ENCODE data around the gene ANGEL1. TPM values are rescaled to one million over a fixed set of nuclear protein-coding genes. Genes with fewer than 3 reads are reported as not detected.

The ANGEL1 gene
- polyA plus RNA-seq, 4 donors, result 1.6 to 25.7 (median 5.7) TPM

DNA sequence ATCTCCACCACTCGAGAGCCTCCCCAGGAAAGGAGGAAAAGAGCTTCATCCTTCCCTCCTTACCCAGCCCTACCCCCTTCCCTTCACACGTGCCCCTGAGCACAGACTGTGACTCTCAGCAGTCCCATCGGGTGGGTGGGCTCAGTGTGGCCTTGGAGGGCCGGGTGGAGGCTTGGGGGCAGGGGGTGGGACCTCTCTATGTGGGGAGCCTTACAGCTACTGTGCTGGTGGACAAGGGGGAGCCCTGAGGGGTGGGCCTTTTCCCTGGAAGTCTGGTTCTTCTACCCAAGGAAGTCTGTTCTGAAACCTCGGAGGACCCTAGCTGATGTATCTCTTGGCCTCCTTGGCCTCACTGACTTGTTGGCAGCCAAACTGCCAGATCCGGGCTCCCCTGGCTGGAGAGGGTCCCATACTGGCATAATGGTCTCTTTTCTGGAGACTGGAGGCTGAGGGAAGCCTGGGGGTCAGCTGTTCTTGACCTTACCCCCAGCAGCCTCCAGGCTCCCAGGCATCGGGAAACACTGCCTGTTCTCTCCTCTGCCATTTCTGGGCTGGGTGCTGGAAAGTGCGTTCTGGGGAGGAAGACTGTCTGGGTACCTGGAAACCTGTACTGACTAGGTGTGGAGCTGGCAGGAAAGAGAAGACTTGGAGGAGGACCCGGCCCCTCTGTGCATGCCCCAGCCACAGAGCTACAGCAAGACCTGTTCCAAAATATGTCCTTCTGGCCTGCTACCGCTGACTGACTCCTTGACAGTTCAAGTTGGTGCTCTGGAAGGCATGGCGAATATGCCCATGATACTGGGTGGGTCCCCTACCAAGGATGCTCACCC lies 43.8 kb downstream of the ANGEL1 start:
- Histone ChIP-seq H3K4me3 (ENCODE audit: low read depth in 1 of 3, low read length in 3 of 3) (no peak overlapping the region), H3K27ac (ENCODE audit: low read depth in 1 of 3, low read length in 2 of 3) (peak overlapping the region in 2 of 3 donors; percentile 33 to 67), H3K36me3 (ENCODE audit: control insufficient read depth in 3 of 3, insufficient read depth in 2 of 3, low read depth in 1 of 3, low read length in 3 of 3) (peaks cover 0 to 22% (median 0%) of the 10 kb centered on the region in 3 donors), H3K9me3 (ENCODE audit: control insufficient read depth in 2 of 2, insufficient read depth in 1 of 2, low read depth in 1 of 2, low read length in 1 of 2) (no peaks in the 10 kb centered on the region), H3K27me3 (ENCODE audit: control insufficient read depth in 3 of 3, insufficient read depth in 3 of 3, low read length in 3 of 3) (peaks cover 0 to 6% (median 0%) of the 10 kb centered on the region in 3 donors), H3K4me1 (ENCODE audit: control insufficient read depth in 3 of 3, insufficient read depth in 2 of 3, low read depth in 1 of 3, low read length in 2 of 3) (peaks cover 0 to 16% (median 0%) of the 10 kb centered on the region in 3 donors)
- WGBS, 3 donors, result 64 to 71% (median 70%) methylated on average over 10 to 11 of the region's 11 CpGs
- FAIRE-seq (no peak), DNase-seq (no peak)

DNA sequence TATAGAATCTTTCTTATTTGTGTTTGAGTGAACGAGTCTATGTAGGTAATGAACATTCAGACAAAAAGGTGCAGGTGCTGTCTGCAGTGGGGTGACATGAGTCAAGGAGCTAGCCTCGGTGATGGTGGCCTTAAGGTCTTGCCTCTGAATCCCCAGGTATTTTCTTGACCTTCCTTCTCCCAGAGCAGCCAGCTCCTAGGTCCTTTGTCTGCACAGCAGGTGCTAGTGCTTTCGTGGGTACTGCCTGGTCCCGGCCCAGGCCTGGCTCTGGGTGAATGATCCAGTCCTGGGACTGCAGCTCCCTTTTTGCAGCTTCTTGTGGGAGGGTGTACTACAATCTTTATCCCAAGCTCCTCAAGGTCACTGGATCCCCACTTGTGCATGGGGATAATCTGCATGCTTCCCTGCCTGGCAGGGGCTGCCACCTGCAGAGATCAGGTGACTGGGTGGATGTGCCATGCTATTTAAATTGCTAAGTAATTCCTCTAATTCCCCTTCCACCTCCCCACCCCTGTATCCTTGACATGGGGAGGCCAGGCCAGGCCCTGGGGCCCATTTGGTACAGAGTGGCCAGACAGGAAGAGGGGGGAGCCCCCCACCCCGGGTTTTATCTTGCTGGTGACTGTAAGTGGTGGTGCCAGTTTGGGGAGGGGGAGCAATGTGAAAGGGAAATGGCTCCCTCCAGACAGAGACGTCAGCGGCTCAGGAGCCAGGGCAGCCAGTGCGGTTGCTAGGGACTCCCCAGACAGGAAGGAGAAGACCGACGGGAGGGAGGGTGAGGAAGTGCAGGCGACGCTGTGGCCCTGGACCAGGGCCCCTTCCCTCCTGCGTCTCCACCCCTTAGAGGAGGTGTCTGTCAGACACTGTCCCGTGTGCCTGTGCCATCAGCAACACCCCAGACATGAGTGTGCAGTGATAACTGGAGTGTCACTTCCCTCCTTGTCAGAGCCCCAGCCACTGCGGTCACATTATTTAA lies 44.7 kb downstream of the ANGEL1 start:
- H3K9me3 ChIP-seq (ENCODE audit: control insufficient read depth in 2 of 2, insufficient read depth in 1 of 2, low read depth in 1 of 2, low read length in 1 of 2), result no peaks in the 10 kb centered on the region
- peak; percentile 22 to 39 for DNase-seq
- WGBS, 3 donors, result 37 to 59% (median 56%) methylated on average over 15 of the region's 15 CpGs
- peaks cover 0 to 10% (median 0%) of the 10 kb centered on the region in 3 donors for H3K27me3 ChIP-seq (ENCODE audit: control insufficient read depth in 3 of 3, insufficient read depth in 3 of 3, low read length in 3 of 3)
- H3K36me3 ChIP-seq (ENCODE audit: control insufficient read depth in 3 of 3, insufficient read depth in 2 of 3, low read depth in 1 of 3, low read length in 3 of 3), result peaks cover 0 to 21% (median 0%) of the 10 kb centered on the region in 3 donors
- peaks cover 0 to 8% (median 0%) of the 10 kb centered on the region in 3 donors for H3K4me1 ChIP-seq (ENCODE audit: control insufficient read depth in 3 of 3, insufficient read depth in 2 of 3, low read depth in 1 of 3, low read length in 2 of 3)
- no peak for FAIRE-seq
- H3K4me3 ChIP-seq (ENCODE audit: low read depth in 1 of 3, low read length in 3 of 3), result no peak overlapping the region
- H3K27ac ChIP-seq (ENCODE audit: low read depth in 1 of 3, low read length in 2 of 3), result peak overlapping the region in 2 of 3 donors; percentile 33 to 67

DNA sequence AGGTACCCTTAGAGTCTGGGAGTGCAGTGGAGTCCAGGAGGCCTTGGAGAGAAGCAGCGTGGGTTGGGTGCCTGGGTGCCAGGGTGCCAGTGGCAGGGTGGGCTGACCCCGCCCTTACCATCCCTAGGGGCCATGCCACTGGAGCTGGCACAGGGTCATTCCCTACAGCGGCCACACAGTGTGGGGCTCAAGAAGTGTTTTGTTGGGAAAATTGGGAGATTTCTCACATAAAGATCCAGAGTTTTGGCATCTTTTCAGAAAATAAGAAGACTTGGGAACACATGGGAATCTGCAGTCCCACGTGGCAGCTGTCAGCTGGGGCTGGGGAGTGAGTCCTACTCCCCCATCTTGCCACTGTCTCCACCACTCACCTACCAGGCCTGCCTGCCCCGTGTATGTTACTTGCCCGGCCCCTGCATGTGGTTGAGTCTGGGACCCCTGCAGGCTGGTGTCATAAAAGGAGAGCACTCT lies 47.2 kb downstream of the ANGEL1 start:
- no peak for DNase-seq
- FAIRE-seq, result no peak
- Histone ChIP-seq H3K27me3 (ENCODE audit: control insufficient read depth in 3 of 3, insufficient read depth in 3 of 3, low read length in 3 of 3) (peaks cover 0 to 26% (median 0%) of the 10 kb centered on the region in 3 donors), H3K36me3 (ENCODE audit: control insufficient read depth in 3 of 3, insufficient read depth in 2 of 3, low read depth in 1 of 3, low read length in 3 of 3) (peaks cover 0 to 18% (median 0%) of the 10 kb centered on the region in 3 donors), H3K9me3 (ENCODE audit: control insufficient read depth in 2 of 2, insufficient read depth in 1 of 2, low read depth in 1 of 2, low read length in 1 of 2) (no peaks in the 10 kb centered on the region), H3K4me1 (ENCODE audit: control insufficient read depth in 3 of 3, insufficient read depth in 2 of 3, low read depth in 1 of 3, low read length in 2 of 3) (peaks cover 0 to 6% (median 0%) of the 10 kb centered on the region in 3 donors), H3K4me3 (ENCODE audit: low read depth in 1 of 3, low read length in 3 of 3) (no peak overlapping the region), H3K27ac (ENCODE audit: low read depth in 1 of 3, low read length in 2 of 3) (no peak overlapping the region)
- WGBS, 3 donors, result 68 to 84% (median 83%) methylated on average over 6 of the region's 6 CpGs

DNA sequence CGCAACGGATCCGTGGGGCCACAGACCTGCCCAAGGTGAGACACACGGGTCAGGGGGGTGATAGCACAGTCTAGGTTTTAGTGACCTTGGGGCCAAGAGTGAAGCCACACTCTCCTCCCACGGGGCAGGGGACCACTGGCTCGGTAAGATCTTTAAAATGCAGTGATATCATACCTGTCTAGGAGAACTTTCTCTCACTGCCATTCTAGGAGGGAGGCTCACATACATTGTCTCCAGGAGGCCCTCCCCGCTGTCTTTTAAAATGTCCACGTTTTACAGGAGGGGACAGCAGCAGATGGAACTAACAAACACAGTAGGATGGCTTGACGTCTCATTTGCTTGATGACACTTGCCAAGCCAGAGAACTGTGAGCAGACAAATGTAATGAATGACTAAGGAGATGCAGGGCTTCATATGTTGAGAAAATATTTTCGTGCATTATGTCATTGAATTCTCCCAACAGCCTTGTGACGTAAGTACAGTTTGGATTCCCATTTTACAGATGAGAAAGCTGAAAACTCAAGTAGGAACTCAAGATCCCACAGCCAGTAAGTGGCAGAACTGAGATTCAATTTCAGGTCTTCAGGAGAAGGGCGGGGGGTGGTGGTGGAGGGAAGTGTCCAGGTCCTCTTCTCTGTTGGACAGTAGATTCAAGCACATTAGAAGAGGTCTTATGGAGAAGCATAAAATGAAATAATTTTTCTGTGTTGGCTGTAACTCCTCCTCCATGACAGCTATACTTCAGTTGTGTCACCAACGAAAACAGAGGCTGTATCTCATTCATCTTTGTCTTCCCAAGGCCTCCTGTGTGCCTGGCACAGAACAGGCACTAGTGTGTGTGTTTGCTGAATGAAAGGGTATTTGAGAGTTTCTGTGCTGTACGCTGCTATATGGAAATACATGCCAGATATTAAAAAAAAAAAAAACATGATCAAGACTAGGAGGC lies 49.3 kb downstream of the ANGEL1 start:
- Histone ChIP-seq H3K4me1 (ENCODE audit: control insufficient read depth in 3 of 3, insufficient read depth in 2 of 3, low read depth in 1 of 3, low read length in 2 of 3) (peaks cover 0 to 6% (median 0%) of the 10 kb centered on the region in 3 donors), H3K9me3 (ENCODE audit: control insufficient read depth in 2 of 2, insufficient read depth in 1 of 2, low read depth in 1 of 2, low read length in 1 of 2) (no peaks in the 10 kb centered on the region), H3K36me3 (ENCODE audit: control insufficient read depth in 3 of 3, insufficient read depth in 2 of 3, low read depth in 1 of 3, low read length in 3 of 3) (peaks cover 0 to 10% (median 0%) of the 10 kb centered on the region in 3 donors), H3K4me3 (ENCODE audit: low read depth in 1 of 3, low read length in 3 of 3) (peak overlapping the region in 1 of 3 donors; percentile 56), H3K27ac (ENCODE audit: low read depth in 1 of 3, low read length in 2 of 3) (no peak overlapping the region), H3K27me3 (ENCODE audit: control insufficient read depth in 3 of 3, insufficient read depth in 3 of 3, low read length in 3 of 3) (peaks cover 0 to 31% (median 0%) of the 10 kb centered on the region in 3 donors)
- no peak for DNase-seq
- no peak for FAIRE-seq
- 62 to 65% (median 62%) methylated on average over 14 of the region's 14 CpGs for WGBS, 3 donors

DNA sequence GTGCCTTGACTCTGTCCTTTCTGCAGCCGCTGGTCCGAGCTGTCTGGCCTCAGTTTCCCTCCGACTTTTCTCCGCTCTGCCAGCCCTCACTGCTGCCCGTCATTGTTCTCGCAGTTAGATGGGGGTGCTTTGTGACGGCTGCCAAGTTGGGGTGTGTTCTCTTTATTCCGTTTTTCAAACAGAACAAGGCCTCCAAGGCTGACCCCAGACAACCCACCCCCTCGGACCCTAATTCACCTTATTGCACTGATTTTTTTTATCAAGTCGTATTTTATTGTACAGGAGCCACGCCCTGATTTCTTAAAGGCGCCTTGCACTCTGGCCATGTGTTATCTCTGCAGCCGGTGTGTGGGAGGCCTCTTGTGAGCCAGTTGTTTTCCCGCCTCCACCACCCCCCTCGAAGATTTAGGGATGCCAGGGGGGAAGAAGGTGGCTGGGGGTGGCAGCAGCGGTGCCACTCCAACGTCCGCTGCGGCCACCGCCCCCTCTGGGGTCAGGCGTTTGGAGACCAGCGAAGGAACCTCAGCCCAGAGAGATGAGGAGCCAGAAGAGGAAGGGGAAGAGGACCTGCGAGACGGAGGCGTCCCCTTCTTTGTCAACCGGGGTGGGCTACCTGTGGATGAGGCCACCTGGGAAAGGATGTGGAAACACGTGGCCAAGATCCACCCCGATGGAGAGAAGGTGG lies 50.1 kb downstream of the ANGEL1 start:
- Histone ChIP-seq H3K9me3 (ENCODE audit: control insufficient read depth in 2 of 2, insufficient read depth in 1 of 2, low read depth in 1 of 2, low read length in 1 of 2) (no peaks in the 10 kb centered on the region), H3K36me3 (ENCODE audit: control insufficient read depth in 3 of 3, insufficient read depth in 2 of 3, low read depth in 1 of 3, low read length in 3 of 3) (peaks cover 0 to 6% (median 0%) of the 10 kb centered on the region in 3 donors), H3K4me3 (ENCODE audit: low read depth in 1 of 3, low read length in 3 of 3) (peak overlapping the region; percentile 41 to 56 (median 50)), H3K27me3 (ENCODE audit: control insufficient read depth in 3 of 3, insufficient read depth in 3 of 3, low read length in 3 of 3) (peaks cover 0 to 33% (median 0%) of the 10 kb centered on the region in 3 donors), H3K27ac (ENCODE audit: low read depth in 1 of 3, low read length in 2 of 3) (peak overlapping the region in 1 of 3 donors; percentile 22), H3K4me1 (ENCODE audit: control insufficient read depth in 3 of 3, insufficient read depth in 2 of 3, low read depth in 1 of 3, low read length in 2 of 3) (peaks cover 0 to 6% (median 0%) of the 10 kb centered on the region in 3 donors)
- FAIRE-seq, result no peak
- WGBS, 3 donors, result 28 to 36% (median 29%) methylated on average over 28 of the region's 28 CpGs
- peak in 1 of 2 donors; percentile 24 for DNase-seq

DNA sequence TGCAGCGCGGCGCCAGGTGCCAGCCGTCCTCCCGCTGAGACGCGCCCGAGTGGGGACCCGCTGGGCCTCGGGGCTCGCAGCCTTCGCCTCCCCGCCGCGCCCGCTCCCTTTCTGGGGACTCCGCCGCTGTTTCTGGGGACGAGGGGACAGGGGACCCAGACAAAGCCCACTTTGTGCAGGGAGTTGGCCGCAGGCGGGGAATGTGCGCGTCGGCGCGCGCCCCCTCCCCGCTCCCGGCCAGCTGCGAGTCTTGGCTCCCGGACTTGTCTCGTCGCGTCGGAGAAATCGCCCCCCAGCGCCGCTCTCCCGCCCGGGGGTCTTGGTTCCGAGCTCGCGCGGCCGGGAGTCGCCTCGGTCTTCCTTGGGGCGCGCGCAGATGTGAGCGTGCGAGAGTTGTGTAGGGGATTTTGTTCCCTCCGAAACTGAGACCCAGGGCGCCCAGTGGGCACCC lies 50.7 kb downstream of the ANGEL1 start:
- H3K9me3 ChIP-seq (ENCODE audit: control insufficient read depth in 2 of 2, insufficient read depth in 1 of 2, low read depth in 1 of 2, low read length in 1 of 2), result no peaks in the 10 kb centered on the region
- peaks cover 0 to 6% (median 0%) of the 10 kb centered on the region in 3 donors for H3K4me1 ChIP-seq (ENCODE audit: control insufficient read depth in 3 of 3, insufficient read depth in 2 of 3, low read depth in 1 of 3, low read length in 2 of 3)
- DNase-seq, result peak in 1 of 2 donors; percentile 31
- FAIRE-seq, result no peak
- WGBS, 3 donors, result 0 to 2% (median 1%) methylated on average over 47 to 54 of the region's 54 CpGs
- H3K4me3 ChIP-seq (ENCODE audit: low read depth in 1 of 3, low read length in 3 of 3), result peak overlapping the region; percentile 41 to 56 (median 50)
- peak overlapping the region in 2 of 3 donors; percentile 22 to 45 for H3K27ac ChIP-seq (ENCODE audit: low read depth in 1 of 3, low read length in 2 of 3)
- H3K27me3 ChIP-seq (ENCODE audit: control insufficient read depth in 3 of 3, insufficient read depth in 3 of 3, low read length in 3 of 3), result peaks cover 0 to 33% (median 0%) of the 10 kb centered on the region in 3 donors
- H3K36me3 ChIP-seq (ENCODE audit: control insufficient read depth in 3 of 3, insufficient read depth in 2 of 3, low read depth in 1 of 3, low read length in 3 of 3), result peaks cover 0 to 6% (median 0%) of the 10 kb centered on the region in 3 donors

Data from small intestine (tissue), 7 donors.